H1 (cell line): Measurements from ENCODE around the gene HTR4. TPM values are rescaled to one million over a fixed set of nuclear protein-coding genes. Genes with fewer than 3 reads are reported as not detected.

ENCODE experiments used
- CTCF ChIA-PET: fragments of 300-600 bp; sonication (Branson Sonifier 250); formaldehyde crosslinking; loops from one replicate; lab custom pipeline; 2021; ENCODE audit not compliant: partially characterized antibody; lab: Charles Lee
- POLR2A ChIA-PET: fragments of 300-600 bp; sonication (Branson Sonifier 250); formaldehyde crosslinking; loops from one replicate; lab custom pipeline; 2021; ENCODE audit warnings: inconsistent platforms; ENCODE audit not compliant: partially characterized antibody; lab: Charles Lee
- DNase-seq, 2 experiments: peaks; one replicate each; pipeline versions ENCODE4 v3.0.0 to v3.0.0-alpha.2; 2010 to 2022; ENCODE audit warnings: low spot score in 2 of 2, low read depth in 1 of 2, mixed read lengths in 1 of 2
- FAIRE-seq: peaks from 2 replicates; lab custom pipeline; 2011; peaks lifted over from hg19 to GRCh38; lab: Jason Lieb, UNC
- H2AFZ ChIP-seq: 2 replicates; pipeline ENCODE4 v1.8.1; 2012; ENCODE audit warnings: low read length, inconsistent platforms
- H2AK5ac ChIP-seq: 2 replicates; pipeline ENCODE4 v1.6.1; 2013; ENCODE audit warnings: low read depth, low read length
- H2BK120ac ChIP-seq: replicated peaks from 2 replicates; pipeline ENCODE3; 2013; ENCODE audit warnings: low read depth, low read length, inconsistent platforms
- H2BK12ac ChIP-seq: 2 replicates; pipeline ENCODE4 v1.6.1; 2013; ENCODE audit warnings: low read depth, low read length
- H2BK15ac ChIP-seq: 2 replicates; pipeline ENCODE4 v1.6.1; 2013; ENCODE audit warnings: low read length
- H2BK20ac ChIP-seq: 2 replicates; pipeline ENCODE4 v1.6.1; 2013; ENCODE audit warnings: low read length
- H2BK5ac ChIP-seq: 2 replicates; pipeline ENCODE4 v1.6.1; 2013; ENCODE audit warnings: low read depth, low read length
- H3K14ac ChIP-seq: 2 replicates; pipeline ENCODE4 v1.6.1; 2013; ENCODE audit warnings: inconsistent platforms; ENCODE audit not compliant: insufficient read length
- H3K18ac ChIP-seq: 2 replicates; pipeline ENCODE4 v1.6.1; 2013; ENCODE audit warnings: low read length; ENCODE audit errors: extremely low read depth
- H3K23ac ChIP-seq: 2 replicates; pipeline ENCODE4 v1.6.1; 2013; ENCODE audit warnings: inconsistent platforms; ENCODE audit not compliant: insufficient read length
- H3K23me2 ChIP-seq: 2 replicates; pipeline ENCODE4 v1.6.1; 2013; ENCODE audit warnings: low read depth, low read length
- H3K27ac ChIP-seq: 2 replicates; pipeline ENCODE4 v1.6.1; 2011; ENCODE audit warnings: low read depth, low read length, inconsistent platforms
- H3K27me3 ChIP-seq, 4 experiments: replicated peaks in 1 of 4; 1 replicate in 1 of 4; 2 replicates in 3 of 4; pipeline versions ENCODE4 v1.6.1 to v1.8.1; 2011 to 2013; ENCODE audit warnings: low read length in 3 of 4, mild to moderate bottlenecking in 3 of 4, inconsistent platforms in 2 of 4, mixed read lengths in 2 of 4, moderate library complexity in 1 of 4; ENCODE audit not compliant: control insufficient read depth in 3 of 4, insufficient read depth in 3 of 4; ENCODE audit errors: extremely low read depth in 1 of 4
- H3K36me3 ChIP-seq, 4 experiments: 2 replicates each; pipeline versions ENCODE4 v1.6.1 to v1.8.1; 2011 to 2013; ENCODE audit warnings: mild to moderate bottlenecking in 4 of 4, low read length in 3 of 4, moderate library complexity in 2 of 4, control low read depth in 1 of 4, inconsistent platforms in 1 of 4; ENCODE audit not compliant: insufficient read depth in 4 of 4, control insufficient read depth in 2 of 4
- H3K4ac ChIP-seq: replicated peaks from 2 replicates; pipeline ENCODE3; 2013; ENCODE audit warnings: low read length, low read depth, mixed read lengths, inconsistent platforms; ENCODE audit not compliant: insufficient read length
- H3K4me1 ChIP-seq, 4 experiments: replicated peaks in 1 of 4; 1 replicate in 1 of 4; 2 replicates in 3 of 4; pipeline versions ENCODE4 v1.6.1 to v1.8.1; 2011 to 2013; ENCODE audit warnings: low read length in 3 of 4, inconsistent platforms in 2 of 4, mixed read lengths in 1 of 4; ENCODE audit not compliant: insufficient read depth in 4 of 4, control insufficient read depth in 3 of 4
- H3K4me2 ChIP-seq, 2 experiments: 2 replicates each; pipeline versions ENCODE4 v1.6.1 to v1.8.1; 2011 to 2013; ENCODE audit warnings: low read depth in 2 of 2, low read length in 2 of 2, control low read depth in 1 of 2, inconsistent platforms in 1 of 2, mild to moderate bottlenecking in 1 of 2; ENCODE audit not compliant: insufficient read depth in 1 of 2
- H3K4me3 ChIP-seq, 4 experiments: fragments of 200-600, 300-600 bp in 1 of 4; sonication (generic), shearing (Covaris generic), sonication (Bioruptor Twin) in 1 of 4; 2 replicates each; pipeline versions ENCODE4 v1.5.1 to v1.8.1; 2011 to 2016; ENCODE audit warnings: low read length in 4 of 4, low read depth in 3 of 4, control low read depth in 2 of 4, inconsistent platforms in 2 of 4, mild to moderate bottlenecking in 2 of 4, mixed read lengths in 1 of 4, moderate library complexity in 1 of 4; ENCODE audit not compliant: insufficient read depth in 2 of 4; ENCODE audit errors: extremely low read depth in 1 of 4
- H3K56ac ChIP-seq: replicated peaks from 2 replicates; pipeline ENCODE3; 2013; ENCODE audit warnings: low read depth, mild to moderate bottlenecking, mixed read lengths, low read length, inconsistent platforms; ENCODE audit not compliant: insufficient read length
- H3K79me1 ChIP-seq: 2 replicates; pipeline ENCODE4 v1.6.1; 2013; ENCODE audit warnings: low read depth, low read length, control low read depth
- H3K79me2 ChIP-seq, 2 experiments: 2 replicates each; pipeline versions ENCODE4 v1.6.1 to v1.8.1; 2012 to 2013; ENCODE audit warnings: low read length in 2 of 2, mild to moderate bottlenecking in 2 of 2, inconsistent platforms in 1 of 2; ENCODE audit not compliant: insufficient read depth in 2 of 2, control insufficient read depth in 1 of 2
- H3K9ac ChIP-seq, 4 experiments: replicated peaks in 1 of 4; 1 replicate in 1 of 4; 2 replicates in 3 of 4; pipeline versions ENCODE4 v1.6.1 to v1.8.1; 2011 to 2013; ENCODE audit warnings: low read depth in 3 of 4, low read length in 3 of 4, control low read depth in 2 of 4, mild to moderate bottlenecking in 2 of 4, moderate library complexity in 2 of 4, inconsistent platforms in 1 of 4; ENCODE audit errors: extremely low read depth in 1 of 4
- H3K9me3 ChIP-seq, 2 experiments: 2 replicates each; pipeline versions ENCODE4 v1.6.1 to v1.8.1; 2012 to 2013; ENCODE audit warnings: mild to moderate bottlenecking in 2 of 2, moderate library complexity in 2 of 2, control low read depth in 1 of 2, inconsistent platforms in 1 of 2, low read depth in 1 of 2, low read length in 1 of 2, mixed read lengths in 1 of 2; ENCODE audit not compliant: insufficient read depth in 2 of 2
- H4K20me1 ChIP-seq, 2 experiments: replicated peaks in 1 of 2; 2 replicates each; pipeline versions ENCODE3 to v1.8.1; 2011 to 2013; ENCODE audit warnings: inconsistent platforms in 2 of 2, low read length in 2 of 2, mild to moderate bottlenecking in 1 of 2; ENCODE audit not compliant: insufficient read depth in 2 of 2, control insufficient read depth in 1 of 2
- H4K5ac ChIP-seq: 2 replicates; pipeline ENCODE4 v1.6.1; 2013; ENCODE audit warnings: low read length, low read depth, mixed read lengths, inconsistent platforms; ENCODE audit not compliant: insufficient read length
- H4K8ac ChIP-seq: 2 replicates; pipeline ENCODE4 v1.8.0; 2013; ENCODE audit warnings: mild to moderate bottlenecking, moderate library complexity, low read length, inconsistent platforms; ENCODE audit not compliant: insufficient read depth; ENCODE audit errors: extremely low read depth
- H4K91ac ChIP-seq: replicated peaks from 2 replicates; pipeline ENCODE3; 2013; ENCODE audit warnings: low read length, mixed read lengths, inconsistent platforms; ENCODE audit not compliant: insufficient read length
- CTBP2 ChIP-seq: IDR thresholded peaks from 2 replicates; pipeline ENCODE4 v1.7.0; 2011; ENCODE audit warnings: borderline replicate concordance, mild to moderate bottlenecking, moderate library complexity, mixed read lengths, low read length; ENCODE audit not compliant: insufficient read depth, insufficient read length
- GABPA ChIP-seq: IDR thresholded peaks from 2 replicates; pipeline ENCODE4 v1.6.1; 2011; ENCODE audit warnings: mild to moderate bottlenecking, low read length, moderate library complexity, borderline replicate concordance; ENCODE audit not compliant: insufficient read depth
- WGBS, 2 experiments: shearing (Covaris generic) in 1 of 2; methylation state at CpG; one replicate each; pipeline versions ENCODE4 v1.1.6 to v1.1.7; 2013 to 2015; ENCODE audit warnings: low lambda C conversion rate in 2 of 2, mixed read lengths in 2 of 2, inconsistent platforms in 1 of 2, low coverage in 1 of 2, missing lambda C conversion rate in 1 of 2; ENCODE audit not compliant: insufficient replicate concordance in 2 of 2, insufficient coverage in 1 of 2, insufficient read length in 1 of 2; ENCODE audit errors: extremely low coverage in 1 of 2, missing lambda C conversion rate in 1 of 2; 5-methylcytosine and 5-hydroxymethylcytosine counted together
- polyA plus RNA-seq, 7 experiments: library from polyadenylated mRNA; depleted of rRNA in 3 of 7; stranded (reverse) in 5 of 7; unstranded in 2 of 7; fragments of >200 nt in 5 of 7; fragments of 200-250 nt in 2 of 7; gene quantifications; 1 replicate in 5 of 7; 2 replicates in 1 of 7; 4 replicates in 1 of 7; pipeline versions ENCODE4 v1.2.1 to v1.2.3, GENCODE V29; 2011 to 2013; ENCODE audit warnings: missing spikeins in 2 of 7, mixed read lengths in 2 of 7
- total RNA-seq: library from RNA; stranded (reverse); fragmentation: NEBNext Ultra II Directional; extraction: Animal tissue kit (Norgen Biotek cat#: 25700); gene quantifications from 2 replicates; pipeline ENCODE4 v1.2.1, GENCODE V29; 2021

HTR4 gene
- total and polyA plus RNA-seq, 2 of the 8 experiments (the other 6 are each of a cell fraction or from before 2014, with no cell fraction given): not detected

DNA sequence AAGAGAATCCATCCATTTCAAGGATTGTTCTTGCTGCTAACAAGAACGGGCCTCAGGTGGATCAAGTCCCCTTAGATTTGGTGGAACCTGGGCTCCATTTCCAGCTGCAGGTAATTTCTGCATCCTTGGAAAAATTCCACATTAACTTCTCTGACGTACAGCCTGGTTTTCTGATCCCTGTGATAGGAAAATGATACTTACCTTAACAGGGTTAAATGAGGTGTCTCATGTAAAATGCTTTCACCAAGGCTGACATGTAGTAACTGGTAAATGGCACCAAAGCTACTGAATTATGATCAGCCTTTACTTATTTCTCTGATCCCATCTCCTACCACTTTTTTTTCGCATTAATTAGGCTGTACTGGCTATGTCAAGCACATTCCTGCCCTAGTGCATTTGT is 176.9 kb downstream of the HTR4 start:
- Histone ChIP-seq H3K36me3 (no peaks in the 10 kb centered on the region), H3K4me3 (no peak overlapping the region), H3K23ac (no peak overlapping the region), H2BK120ac (no peak overlapping the region), H3K27ac (no peak overlapping the region), H3K79me1 (no peaks in the 10 kb centered on the region), H2BK12ac (no peak overlapping the region), H3K79me2 (no peaks in the 10 kb centered on the region), H3K9me3 (no peaks in the 10 kb centered on the region), H2AK5ac (no peak overlapping the region), H3K18ac (no peak overlapping the region), H4K91ac (no peak overlapping the region), H4K5ac (no peak overlapping the region), H3K4me1 (no peaks in the 10 kb centered on the region), H3K56ac (no peak overlapping the region), H2BK20ac (no peak overlapping the region), H3K4ac (no peak overlapping the region), H3K14ac (no peak overlapping the region), H3K4me2 (no peak overlapping the region), H2BK15ac (no peak overlapping the region), H3K9ac (no peak overlapping the region), H4K8ac (no peak overlapping the region), H3K23me2 (no peaks in the 10 kb centered on the region), H2AFZ (no peak overlapping the region), H3K27me3 (no peaks in the 10 kb centered on the region), H2BK5ac (no peak overlapping the region), H4K20me1 (no peaks in the 10 kb centered on the region)
- no peak for FAIRE-seq
- ChIA-PET CTCF (interaction anchor here (1.7 kb wide), 2 partner anchors 24 to 253 kb away, joined by 3 to 6 read pairs; no protein-coding TSS in a partner anchor), POLR2A (no interaction called here)
- no peak for DNase-seq
- 80% methylated on average over 3 of the region's 3 CpGs; no CpG with 5 or more reads in 1 of the 2 experiments for WGBS, 2 experiments
- no peak for TF ChIP-seq CTBP2
- no peak for TF ChIP-seq GABPA
